NOMO-1 treated with DMSO at 0.1 percent for 48 hours (cell line): ENCODE measurements around the gene PATJ.
"Not testable (repeated sequence)": the region's sequence is repeated elsewhere in the genome, so short reads cannot be mapped to it uniquely, and the experiment has no call there.

ENCODE experiments used
- DNase-seq: peaks from one replicate; lab custom pipeline; 2025; ENCODE audit not compliant: unreplicated experiment; lab: John Stamatoyannopoulos, UW

The PATJ gene

DNA sequence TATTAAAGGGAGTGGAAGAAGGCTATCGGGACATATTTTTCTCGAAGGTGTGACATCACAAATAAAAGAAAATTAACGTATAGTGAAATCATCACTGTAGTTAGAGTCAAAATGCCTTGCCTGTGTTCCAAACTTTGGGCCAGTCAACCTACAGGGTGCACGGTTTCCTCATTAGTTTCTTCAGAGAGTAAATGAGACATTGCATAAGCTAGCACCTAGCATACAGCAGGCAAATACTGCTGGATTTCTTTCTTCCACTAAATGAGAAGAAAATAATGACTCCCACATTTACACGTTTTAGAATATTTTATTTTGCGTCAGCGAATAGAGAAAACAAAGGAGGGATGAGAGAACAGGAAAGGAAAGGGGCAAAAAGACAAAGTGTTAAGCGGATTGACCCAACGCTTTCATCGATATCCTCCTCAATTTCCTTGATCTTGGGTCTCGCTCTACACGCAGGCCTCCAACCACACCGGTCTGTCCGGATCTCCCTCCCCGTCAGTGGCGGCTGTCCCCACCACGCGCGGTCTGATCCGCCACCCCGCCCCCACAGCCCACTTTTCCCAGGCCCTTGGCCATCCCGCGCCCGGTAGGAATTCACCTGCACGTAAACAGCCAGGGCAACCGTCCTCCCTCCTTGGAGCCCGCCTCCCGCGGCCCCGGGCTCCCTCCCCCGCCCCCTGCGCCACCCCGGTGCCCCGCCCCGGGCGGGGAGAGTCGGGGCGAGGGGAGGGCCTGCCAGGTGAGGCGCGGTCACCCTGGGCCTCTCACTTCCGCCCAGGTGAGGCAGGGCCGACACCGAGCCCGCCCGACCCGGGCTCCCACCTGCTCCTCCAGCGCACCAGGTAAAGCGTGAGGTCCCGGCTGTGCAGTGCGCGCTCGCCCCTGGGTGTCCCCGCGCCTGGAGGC, at the start of gene PATJ:
PATJ (plus strand) TSS at position 770 of the 909 bp plus-strand sequence. CDS start 20,413 bp downstream, outside the sequence.
- DNase-seq, result peak; percentile 9

DNA sequence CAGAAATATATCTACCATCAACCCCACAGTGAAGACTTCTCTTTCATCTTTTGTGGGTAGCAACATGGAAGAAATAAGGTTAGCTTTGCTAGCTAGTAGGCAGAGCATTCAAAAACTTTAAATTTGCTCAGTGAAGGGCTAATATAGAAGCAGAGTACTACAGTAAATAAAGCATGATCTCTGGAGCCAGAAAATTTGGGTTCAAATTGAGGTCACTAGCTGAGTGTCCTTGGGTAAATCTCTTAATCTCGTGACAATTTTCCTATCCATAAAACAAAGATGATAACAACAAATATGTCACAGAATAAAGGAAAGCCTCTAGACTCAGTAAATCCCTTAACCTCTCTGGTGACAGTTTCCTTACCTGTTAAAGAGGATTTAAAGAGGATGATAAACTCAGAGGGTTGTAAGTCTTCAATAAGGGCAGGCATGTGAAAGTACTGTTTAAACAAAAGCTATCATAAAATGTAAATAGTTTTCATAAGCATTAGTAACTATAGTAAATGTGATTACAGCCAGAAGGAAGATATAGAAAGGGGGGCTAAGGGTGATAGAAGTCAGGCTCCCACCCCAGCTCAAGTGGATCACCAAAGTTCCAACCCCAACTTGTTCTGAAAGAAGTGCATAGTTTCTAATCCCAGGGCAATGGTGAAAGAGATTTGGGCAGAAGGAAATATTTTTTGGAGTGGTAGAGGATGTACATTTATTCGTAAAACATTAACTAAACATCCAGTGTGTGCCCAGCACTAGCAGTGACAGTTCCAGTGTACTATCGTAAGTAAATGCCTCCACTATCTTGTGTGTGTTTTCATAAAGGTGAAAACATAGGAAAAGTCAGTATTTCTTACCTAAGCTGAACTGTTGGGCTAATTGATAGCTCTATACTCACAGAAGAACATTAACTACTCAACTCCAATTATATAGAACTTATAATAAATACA, 42.1 kb upstream of the PATJ start:
- no peak for DNase-seq

GRCh38 chr1:61708953-61709907, 33.0 kb upstream of the PATJ start:
- DNase-seq, result no peak

DNA sequence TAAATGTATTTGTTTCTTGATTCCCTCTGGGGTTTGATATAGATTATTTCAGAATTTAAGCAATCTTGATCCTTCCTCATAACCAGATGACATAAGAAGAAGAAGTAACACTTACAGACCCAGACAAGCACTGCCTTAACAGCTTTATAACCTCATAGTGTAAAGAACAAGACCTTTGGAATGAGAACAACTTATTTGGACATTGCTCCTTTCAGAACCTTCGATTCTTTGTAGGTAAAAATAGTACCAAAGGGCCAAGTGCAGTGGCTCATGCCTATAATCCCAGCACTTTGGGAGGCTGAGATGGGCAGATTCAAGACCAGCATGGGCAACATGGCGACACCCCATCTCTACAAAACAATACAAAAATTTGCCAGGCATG, 32.4 kb upstream of the PATJ start:
- no peak for DNase-seq

DNA sequence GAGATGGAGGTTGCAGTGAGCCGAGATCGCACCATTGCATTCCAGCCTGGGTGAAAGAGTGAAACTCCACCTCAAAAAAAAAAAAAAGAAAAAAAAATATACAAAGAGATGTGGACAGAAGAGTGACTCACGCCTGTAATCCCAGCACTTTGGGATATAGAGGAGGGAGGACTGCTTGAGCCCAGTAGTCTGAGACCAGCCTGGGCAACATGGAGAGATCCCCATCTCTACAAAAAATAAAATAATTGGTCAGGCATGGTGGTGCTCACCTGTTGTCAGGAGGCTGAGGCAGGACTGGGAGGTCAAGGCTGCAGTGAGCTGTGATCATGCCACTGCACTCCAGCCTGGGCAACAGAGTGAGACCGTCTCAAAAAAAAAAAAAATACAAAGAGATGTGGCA, 31.0 kb upstream of the PATJ start:
- DNase-seq, result not testable (repeated sequence)

- no peak for DNase-seq
Measured at GRCh38 chr1:61711969-61712368, 30.3 kb upstream of the PATJ start.

DNA sequence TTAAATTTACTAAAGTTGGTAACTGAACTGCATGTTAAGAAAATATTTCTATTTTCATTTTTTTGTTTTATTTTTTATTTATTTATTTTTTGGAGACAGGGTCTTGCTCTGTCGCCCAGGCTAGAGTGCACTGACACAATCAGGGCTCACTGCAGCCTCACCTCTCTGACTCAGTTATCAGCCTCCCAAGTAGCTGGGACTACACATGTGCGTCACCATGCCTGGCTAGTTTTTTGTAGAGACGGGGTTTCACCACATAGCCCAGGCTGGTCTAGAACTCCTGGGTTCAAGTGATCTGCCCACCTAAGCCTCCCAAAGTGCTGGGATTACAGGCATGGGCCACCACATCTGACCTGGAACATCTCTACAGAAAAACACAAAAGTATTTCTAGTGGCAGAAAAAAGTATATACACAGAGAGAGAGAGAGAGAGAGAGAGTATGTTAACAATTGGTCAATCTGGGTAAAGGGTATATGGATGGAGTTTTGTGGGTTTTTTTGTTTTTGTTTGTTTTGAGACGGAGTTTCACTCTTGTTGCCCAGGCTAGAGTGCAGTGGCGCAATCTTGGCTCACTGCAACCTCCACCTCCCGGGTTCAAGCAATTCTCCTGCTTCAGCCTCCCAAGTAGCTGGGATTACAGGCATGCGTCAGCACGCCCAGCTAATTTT, 23.1 kb upstream of the PATJ start:
- not testable (repeated sequence) for DNase-seq

DNA sequence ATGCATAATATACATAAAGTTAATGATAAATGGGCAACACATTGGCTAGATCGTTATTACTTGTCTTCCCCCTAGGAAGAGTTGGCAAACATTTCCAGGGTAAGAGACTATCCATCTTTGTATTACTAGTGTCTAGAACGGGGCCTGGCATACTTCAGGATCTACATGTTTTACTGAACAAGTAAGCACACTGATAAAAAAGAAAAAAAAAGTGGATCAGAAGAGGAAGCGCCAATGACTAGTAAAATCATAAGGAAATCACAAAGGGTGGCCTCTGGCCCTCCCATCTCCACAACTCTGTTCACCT, 17.8 kb upstream of the PATJ start:
- peak; percentile 31 for DNase-seq

DNA sequence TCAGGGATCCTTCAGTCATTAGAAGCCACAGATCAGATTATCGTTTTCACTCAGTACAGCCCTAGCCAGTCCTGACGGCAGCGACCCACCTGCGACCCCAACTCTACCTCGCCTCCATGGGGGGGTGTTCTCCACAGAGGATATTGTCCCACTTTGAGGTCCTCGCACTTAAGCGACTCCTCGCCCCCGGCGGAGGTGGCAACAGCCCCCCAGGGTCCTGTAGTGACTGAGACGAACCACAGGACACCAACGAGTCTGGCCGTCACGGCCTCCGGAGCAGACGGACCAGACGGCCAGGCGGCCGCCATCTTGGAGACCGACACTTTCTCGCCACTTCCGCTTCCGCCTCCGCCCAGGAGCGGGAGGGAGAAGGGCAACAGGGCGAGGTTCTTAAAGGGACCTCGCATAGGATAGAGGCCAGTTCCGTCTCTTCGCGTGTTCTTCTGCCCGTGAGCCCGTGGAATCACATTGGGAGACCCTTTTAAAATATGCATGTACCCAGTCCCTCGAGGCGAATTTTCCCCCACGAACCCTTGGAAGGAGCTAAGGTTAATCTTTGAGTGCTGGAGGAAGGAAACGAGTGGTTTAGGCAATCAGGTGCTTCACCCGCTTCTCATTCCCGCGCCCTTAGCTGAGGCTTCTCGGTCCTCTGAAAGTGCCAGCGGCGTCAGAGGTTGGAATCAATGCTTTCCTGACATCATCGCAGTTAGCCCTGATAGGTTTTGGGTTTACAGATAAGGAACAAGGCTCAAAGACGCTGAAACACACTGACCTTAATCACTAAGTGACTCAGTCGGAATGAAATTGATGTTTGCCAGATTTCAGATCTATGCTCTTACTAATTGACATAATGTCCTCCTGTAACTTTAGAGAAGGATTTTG, 17.2 kb upstream of the PATJ start, which contains the start of gene TM2D1:
TM2D1 (minus strand) TSS at position 329 of the 882 bp plus-strand sequence; CDS start at position 308, 21 bp downstream.
- DNase-seq, result peak; percentile 90

DNA sequence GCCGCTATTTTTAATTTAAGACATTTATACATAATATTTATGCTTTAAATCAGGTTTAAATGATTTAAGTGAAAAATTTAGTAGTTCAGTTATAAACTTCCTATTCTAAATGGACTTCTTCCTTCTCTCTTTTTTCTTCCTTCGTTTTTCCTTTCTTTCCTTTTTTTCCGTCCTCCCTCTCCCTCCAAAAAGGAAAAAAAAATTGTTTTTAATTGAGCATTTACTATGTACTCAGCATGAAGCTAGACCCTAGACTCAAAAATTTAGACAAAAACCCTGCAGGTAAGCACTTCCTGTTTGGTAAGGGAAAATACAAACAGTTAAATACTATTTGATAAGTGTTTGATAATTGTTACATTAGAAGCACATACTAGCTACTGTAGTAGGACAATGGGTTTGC, 14.7 kb upstream of the PATJ start:
- DNase-seq, result no peak

DNA sequence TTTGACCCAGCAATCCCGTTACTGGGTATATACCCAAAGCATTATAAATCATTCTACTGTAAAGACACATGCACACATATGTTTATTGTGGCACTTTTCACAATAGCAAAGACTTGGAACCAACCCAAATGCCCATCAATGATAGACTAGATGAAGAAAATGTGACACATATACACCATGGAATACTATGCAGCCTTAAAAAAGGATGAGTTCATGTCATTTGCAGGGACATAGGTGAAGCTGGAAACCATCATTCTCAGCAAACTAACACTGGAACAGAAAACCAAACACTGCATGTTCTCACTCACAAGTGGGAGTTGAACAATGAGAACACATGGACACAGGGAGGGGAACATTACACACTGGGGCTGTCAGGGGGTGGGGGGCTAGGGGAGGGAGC, 11.6 kb upstream of the PATJ start:
- not testable (repeated sequence) for DNase-seq

DNA sequence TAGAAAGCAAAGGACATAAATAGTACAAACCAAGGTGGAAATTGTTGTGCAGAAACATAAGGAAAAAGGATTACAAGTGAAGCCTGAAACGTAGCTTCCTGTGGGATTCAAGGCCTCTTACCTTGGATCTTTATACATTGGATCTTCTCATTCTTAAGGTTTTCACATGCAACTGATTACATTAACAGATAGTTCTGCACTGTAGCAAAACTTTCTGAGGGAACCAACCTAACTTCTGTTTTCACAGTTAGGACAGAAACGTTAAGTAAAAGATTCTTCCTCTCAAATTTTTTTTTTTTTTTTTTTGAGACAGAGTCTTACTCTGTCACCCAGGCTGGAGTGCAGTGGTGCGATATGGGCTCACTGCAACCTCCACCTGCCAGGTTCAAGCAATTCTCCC, 9.6 kb upstream of the PATJ start:
- DNase-seq, result no peak

- DNase-seq, result peak; percentile 12
Measured at GRCh38 chr1:61740751-61741700, 1.3 kb upstream of the PATJ start.

DNA sequence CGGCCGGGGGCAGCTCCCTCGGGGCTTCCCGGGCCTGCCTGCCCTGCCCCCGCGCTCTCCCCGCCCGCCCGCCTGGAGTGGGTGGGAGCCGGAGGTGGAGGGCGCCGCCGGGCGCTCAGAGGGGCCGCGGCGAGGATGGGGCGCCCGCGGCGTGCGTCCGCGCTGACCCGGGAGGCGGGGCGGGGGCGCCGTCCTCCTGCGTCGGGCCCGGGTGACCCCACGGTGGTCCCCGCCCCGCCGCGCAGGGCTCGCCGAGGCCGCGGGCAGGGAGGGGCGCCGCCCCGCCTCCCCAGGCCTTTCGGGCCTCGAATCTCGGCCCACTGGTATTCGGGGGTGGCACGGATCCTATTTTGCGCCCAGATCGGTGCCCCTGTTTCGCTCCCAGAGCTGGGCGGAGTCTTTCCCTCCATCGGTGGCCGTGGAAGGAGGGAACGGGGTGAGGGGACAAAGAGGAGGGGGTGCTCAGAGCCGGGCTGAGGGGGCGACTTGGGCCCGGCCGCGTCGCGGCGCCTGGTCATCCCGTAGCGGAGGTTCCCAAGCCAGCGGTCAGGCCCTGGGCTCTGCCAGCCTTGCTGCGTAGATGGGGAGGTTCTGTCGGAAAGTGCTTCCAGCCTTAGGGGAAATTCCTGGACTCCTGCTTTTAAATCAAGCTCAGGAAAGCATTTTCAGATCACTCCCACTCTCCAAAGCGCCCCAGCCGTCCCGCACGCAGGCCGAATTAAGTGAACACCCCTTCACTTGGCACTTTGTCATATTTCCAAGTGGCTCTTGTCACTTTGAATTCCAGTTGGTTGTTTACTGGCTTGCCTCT, 545 bp downstream of the PATJ start:
- no peak for DNase-seq

DNA sequence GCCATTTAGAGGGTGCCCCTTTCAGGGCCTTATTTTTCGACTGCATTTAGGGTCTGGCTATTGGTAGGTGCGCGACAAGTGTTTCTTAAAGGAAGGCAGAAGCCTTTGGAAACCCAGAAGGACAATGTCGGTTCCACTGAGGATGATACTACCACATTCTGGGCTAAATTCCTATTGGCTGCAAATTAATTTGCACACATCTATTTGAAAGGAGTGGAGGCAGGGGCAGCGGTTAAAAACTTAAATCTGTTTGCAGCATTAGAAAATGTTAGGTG, 1.1 kb downstream of the PATJ start:
- no peak for DNase-seq

DNA sequence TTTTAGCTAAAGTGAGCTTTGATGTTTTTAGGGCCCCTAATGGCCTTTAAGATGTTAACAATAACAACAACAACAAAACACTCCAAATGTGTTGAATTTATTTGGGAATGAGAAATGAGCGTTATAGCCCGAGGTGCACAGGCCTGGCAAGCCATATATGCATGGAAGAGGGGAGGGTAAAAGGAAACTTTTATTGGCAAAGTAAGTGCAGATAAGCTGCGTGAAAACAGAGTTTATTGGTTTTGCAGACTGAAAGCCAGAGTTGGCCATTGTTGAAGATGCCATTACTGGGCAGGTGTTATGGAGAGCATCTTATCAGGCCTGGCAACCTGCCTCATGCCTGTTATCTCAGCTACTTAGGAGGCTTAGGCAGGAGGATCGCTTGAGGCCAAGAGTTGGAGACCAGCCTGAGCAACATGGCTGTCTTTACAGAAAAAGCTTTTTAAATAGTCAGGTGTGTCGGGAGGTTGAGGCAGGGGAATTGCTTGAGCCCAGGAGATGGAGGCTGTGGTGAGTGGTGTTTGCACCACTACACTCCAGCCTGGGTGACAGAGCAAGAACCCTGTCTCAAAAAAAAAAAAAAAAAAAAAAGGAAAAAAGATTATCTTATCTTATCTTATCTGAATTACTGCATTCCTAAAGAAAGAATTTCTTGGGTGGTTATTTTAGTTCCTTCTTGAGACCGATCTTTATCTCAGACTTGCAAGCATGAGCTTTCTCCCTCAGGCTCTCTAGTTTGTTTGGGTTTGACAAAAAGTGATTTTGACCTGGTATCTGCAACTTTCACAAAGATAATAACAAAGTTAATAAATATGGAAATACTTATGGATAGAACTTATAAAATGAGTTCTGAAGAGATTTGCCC, 1.7 kb downstream of the PATJ start:
- no peak for DNase-seq

GRCh38 chr1:61746813-61747212, 4.5 kb downstream of the PATJ start:
- DNase-seq, result no peak
